Measurements from ENCODE around the gene MTMR12. TPM values are rescaled to one million over a fixed set of nuclear protein-coding genes. Genes with fewer than 3 reads are reported as not detected.
"Not testable (repeated sequence)": the region's sequence is repeated elsewhere in the genome, so short reads cannot be mapped to it uniquely, and the experiment has no call there.

MTMR12 gene
- total and polyA plus RNA-seq, 8 donors: 9.7 to 32.3 (median 20.8) TPM

DNA sequence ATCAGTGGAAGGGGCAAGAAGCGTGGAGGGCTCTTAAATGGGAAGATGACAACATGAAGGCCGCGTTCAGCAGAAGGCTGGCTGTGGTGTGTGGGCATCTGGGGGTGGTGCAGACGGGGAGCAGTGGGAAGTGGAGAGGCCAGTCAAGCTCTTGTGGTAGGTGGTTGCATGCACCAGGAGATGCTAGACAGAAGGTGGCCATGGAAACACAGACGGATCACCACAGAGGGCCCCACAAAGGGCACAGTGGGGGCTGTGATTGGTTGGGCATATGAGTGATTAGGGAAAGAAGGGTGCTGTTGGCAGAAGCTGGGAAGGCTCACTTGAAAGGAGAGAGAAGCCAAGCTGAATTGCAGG, 14.7 kb downstream of the MTMR12 start:
- DNase-seq (no peak), FAIRE-seq (no peak), ATAC-seq (no peak)
- H3K27me3 ChIP-seq: no peaks in the 10 kb centered on the region
- H3K9me3 ChIP-seq: no peaks in the 10 kb centered on the region
- H3K27ac ChIP-seq: peak overlapping the region in 1 of 4 donors; percentile 14
- WGBS, 2 donors: 84 to 85% methylated on average over 5 of the region's 5 CpGs
- peaks cover 0 to 1% (median 0%) of the 10 kb centered on the region in 3 donors for H3K36me3 ChIP-seq
- peaks cover 22 to 46% (median 26%) of the 10 kb centered on the region in 3 donors for H3K4me1 ChIP-seq
- no peak overlapping the region for H3K4me3 ChIP-seq
- intact Hi-C loops (cut with DNase I): no loop called here
- TF ChIP-seq, protein P1, sequence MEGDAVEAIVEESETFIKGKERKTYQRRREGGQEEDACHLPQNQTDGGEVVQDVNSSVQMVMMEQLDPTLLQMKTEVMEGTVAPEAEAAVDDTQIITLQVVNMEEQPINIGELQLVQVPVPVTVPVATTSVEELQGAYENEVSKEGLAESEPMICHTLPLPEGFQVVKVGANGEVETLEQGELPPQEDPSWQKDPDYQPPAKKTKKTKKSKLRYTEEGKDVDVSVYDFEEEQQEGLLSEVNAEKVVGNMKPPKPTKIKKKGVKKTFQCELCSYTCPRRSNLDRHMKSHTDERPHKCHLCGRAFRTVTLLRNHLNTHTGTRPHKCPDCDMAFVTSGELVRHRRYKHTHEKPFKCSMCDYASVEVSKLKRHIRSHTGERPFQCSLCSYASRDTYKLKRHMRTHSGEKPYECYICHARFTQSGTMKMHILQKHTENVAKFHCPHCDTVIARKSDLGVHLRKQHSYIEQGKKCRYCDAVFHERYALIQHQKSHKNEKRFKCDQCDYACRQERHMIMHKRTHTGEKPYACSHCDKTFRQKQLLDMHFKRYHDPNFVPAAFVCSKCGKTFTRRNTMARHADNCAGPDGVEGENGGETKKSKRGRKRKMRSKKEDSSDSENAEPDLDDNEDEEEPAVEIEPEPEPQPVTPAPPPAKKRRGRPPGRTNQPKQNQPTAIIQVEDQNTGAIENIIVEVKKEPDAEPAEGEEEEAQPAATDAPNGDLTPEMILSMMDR (IDR thresholded peaks at IDR 0.05): no peak

DNA sequence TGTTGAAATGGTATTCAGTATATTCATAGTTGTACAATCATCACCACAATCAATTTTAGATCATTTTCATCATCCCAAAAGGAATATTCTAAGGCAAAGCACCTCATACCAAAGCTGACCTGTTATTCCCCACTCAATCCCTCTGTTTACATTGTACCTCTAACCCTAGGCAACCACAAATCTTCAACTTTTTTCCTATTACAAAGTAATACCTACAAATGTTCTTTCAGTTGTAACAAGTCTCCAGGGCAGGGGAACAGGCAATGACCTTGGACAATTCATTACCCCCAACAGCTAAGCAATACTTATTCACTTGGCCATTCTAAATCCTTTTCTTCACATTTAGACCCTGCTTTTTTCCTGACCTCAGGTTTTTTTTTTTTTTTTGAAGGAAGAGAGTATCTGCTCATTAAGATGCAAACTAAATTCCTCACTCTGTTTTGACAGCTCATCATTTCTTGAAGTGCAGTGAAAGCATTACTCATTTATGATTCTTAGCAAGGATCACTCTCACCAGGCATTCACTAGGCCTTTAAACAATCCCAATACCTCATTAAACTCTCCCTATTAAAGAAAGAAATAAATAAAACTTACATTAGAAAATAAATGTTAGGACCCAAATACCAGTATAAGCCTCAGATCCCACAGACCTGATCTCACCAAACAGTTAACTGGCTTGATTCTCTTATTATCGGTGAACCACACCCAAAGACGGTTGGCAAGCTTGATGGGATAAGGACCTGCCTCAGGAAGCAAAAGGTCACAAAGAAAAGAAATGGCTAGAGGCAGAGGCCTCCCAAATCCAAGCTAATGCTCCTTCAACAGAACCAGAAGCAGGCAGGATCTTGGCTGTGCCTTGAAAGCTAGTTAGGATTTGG, 15.3 kb downstream of the MTMR12 start:
- no peaks in the 10 kb centered on the region for H3K9me3 ChIP-seq
- FAIRE-seq (no peak), ATAC-seq (no peak), DNase-seq (no peak)
- TF ChIP-seq, protein P1 (IDR thresholded peaks at IDR 0.05): no peak
- intact Hi-C loops (cut with DNase I): no loop called here
- no peak overlapping the region for H3K4me3 ChIP-seq
- H3K27me3 ChIP-seq: no peaks in the 10 kb centered on the region
- peaks cover 0 to 3% (median 0%) of the 10 kb centered on the region in 3 donors for H3K36me3 ChIP-seq
- H3K4me1 ChIP-seq: peaks cover 19 to 43% (median 22%) of the 10 kb centered on the region in 3 donors
- H3K27ac ChIP-seq: peak overlapping the region in 1 of 4 donors; percentile 14
- 19 to 21% methylated on average over 2 of the region's 2 CpGs for WGBS, 2 donors

DNA sequence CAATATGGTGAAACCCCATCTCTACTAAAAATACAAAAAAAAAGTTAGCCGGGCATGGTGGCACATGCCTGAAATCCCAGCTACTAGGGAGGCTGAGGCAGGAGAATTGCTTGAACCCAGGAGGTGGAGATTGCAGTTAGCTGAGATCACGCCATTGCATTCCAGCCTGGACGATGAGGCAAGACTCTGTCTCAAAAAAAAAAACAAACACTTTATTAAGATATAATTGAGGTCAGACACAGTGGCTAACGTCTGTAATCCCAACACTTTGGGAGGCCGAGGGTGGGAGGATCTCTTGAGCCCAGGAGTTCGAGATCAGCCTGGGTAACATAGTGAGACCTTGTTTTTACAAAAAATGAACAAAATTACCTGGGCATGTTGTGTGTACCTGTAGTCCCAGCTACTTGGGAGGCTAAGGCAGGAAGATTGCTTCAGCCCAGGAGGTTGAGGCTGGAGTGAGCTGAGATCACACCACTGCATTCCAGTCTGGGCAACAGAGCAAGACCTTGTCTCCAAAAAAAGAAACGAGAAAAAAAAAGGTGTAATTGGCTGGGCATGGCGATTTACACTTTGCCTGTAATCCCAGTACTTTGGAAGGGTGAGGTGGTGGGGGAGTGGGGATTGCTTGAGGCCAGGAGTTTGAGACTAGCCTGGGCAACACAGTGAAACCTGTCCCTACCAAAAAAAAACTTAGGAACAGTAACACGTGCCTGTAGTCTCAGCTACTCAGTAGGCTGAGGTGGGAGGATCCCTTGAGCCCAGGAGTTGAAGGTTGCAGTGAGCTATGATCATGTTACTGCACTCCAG, 16.6 kb downstream of the MTMR12 start:
- DNase-seq; FAIRE-seq; H3K4me3 ChIP-seq; H3K27ac ChIP-seq; ATAC-seq; H3K36me3 ChIP-seq; H3K9me3 ChIP-seq; intact Hi-C loops (cut with DNase I); H3K27me3 ChIP-seq: not testable (repeated sequence)
- 63 to 70% methylated on average over 9 of the region's 9 CpGs for WGBS, 2 donors
- peaks cover 8 to 32% (median 10%) of the 10 kb centered on the region in 3 donors for H3K4me1 ChIP-seq

DNA sequence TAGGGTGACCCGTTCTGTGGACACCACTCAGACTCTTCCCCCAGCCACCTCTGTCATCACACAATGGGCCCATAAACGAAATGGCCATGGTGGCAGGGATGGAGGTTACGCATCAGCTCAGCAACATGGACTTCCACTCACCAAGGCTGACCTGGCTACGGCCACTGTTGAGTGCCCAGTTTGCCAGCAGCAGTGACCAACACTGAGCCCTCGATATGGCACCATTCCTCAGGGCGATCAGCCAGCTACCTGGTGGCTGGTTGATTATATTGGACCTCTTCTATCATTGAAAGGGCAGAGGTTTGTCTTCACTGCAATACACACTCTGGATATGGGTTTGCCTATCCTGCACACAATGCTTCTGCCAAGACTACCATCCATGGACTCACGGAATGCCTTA, 21.1 kb downstream of the MTMR12 start:
- no peak for ATAC-seq
- intact Hi-C loops (cut with DNase I): no loop called here
- H3K27me3 ChIP-seq: no peaks in the 10 kb centered on the region
- no peak for FAIRE-seq
- TF ChIP-seq, protein P1 (IDR thresholded peaks at IDR 0.05): no peak
- no peak overlapping the region for H3K4me3 ChIP-seq
- H3K27ac ChIP-seq: no peak overlapping the region
- peaks cover 6 to 26% (median 8%) of the 10 kb centered on the region in 3 donors for H3K4me1 ChIP-seq
- 91 to 98% methylated on average over 7 of the region's 7 CpGs for WGBS, 2 donors
- peaks cover 0 to 3% (median 0%) of the 10 kb centered on the region in 3 donors for H3K36me3 ChIP-seq
- no peaks in the 10 kb centered on the region for H3K9me3 ChIP-seq
- DNase-seq: no peak

DNA sequence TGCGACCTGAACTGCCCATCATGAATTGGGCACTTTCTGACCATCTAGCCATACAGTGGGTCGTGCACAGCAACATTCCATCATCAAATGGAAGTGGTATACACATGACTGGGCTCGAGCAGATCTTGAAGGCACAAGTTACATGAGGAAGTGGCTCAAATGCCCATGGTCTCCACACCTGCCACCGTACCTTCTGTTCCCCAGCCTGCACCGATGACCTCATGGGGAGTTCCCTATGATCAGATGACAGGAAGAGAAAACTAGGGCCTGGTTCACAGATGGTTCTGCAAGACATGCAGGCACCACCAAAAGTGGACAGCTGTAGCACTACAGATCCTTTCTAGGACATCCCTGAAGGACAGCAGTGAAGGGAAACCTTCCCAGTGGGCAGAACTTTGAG, 21.8 kb downstream of the MTMR12 start:
- TF ChIP-seq, protein P1 (IDR thresholded peaks at IDR 0.05): no peak
- Histone ChIP-seq H3K4me3 (no peak overlapping the region), H3K4me1 (peaks cover 7 to 32% (median 13%) of the 10 kb centered on the region in 3 donors), H3K36me3 (peaks cover 0 to 3% (median 0%) of the 10 kb centered on the region in 3 donors), H3K27me3 (no peaks in the 10 kb centered on the region), H3K27ac (no peak overlapping the region), H3K9me3 (no peaks in the 10 kb centered on the region)
- DNase-seq: peak in 3 of 6 donors; percentile 35 to 44 (median 35)
- intact Hi-C loops (cut with DNase I): no loop called here
- ATAC-seq: peak in 3 of 4 donors; percentile 38 to 57 (median 48)
- FAIRE-seq: no peak
- WGBS, 2 donors: 79 to 81% methylated on average over 5 of the region's 5 CpGs

DNA sequence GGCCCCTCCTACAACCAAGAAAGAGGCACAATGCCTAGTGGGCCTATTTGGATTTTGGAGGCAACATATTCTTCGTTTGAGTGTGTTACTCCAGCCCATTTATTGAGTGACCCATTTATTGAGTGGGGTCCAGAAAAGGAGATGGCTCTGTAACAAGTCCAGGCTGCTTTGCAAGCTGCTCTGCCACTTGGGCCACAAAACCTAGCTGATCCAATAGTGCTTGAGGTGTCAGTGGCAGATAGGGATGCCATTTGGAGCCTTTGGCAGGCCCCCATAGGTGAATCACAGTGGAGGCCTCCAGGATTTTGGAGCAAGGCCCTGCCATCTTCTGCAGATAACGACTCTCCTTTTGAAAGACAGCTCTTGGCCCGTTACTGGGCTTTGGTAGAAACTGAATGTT, 22.2 kb downstream of the MTMR12 start:
- H3K9me3 ChIP-seq; intact Hi-C loops (cut with DNase I); H3K36me3 ChIP-seq; DNase-seq; H3K27ac ChIP-seq; ATAC-seq; H3K4me3 ChIP-seq; FAIRE-seq; H3K27me3 ChIP-seq: not testable (repeated sequence)
- peaks cover 11 to 33% (median 17%) of the 10 kb centered on the region in 3 donors for H3K4me1 ChIP-seq
- WGBS, 2 donors: 91 to 94% methylated on average over 3 of the region's 3 CpGs

DNA sequence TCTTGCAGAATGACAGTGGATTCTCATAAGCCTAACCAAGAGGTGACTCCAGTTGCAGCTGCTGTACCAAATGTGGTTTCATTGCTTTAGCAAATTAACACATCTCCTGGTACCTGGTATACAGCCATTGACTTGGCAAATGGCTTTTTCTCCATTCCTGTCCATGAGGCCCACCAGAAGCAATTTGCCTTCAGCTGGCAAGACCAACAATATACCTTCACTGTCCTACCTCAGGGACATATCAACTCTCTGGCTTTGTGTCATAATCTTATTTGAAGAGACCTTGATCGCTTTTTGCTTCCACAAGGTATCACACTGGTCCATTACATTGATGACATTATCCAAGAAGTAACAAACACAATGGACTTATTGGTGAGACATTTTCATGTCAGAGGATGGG, 22.8 kb downstream of the MTMR12 start:
- 99 to 100% methylated on average over 1 of the region's 1 CpG for WGBS, 2 donors
- H3K4me3 ChIP-seq; intact Hi-C loops (cut with DNase I); H3K36me3 ChIP-seq; H3K9me3 ChIP-seq; ATAC-seq; FAIRE-seq; DNase-seq; H3K27me3 ChIP-seq; H3K27ac ChIP-seq: not testable (repeated sequence)
- peaks cover 16 to 32% (median 21%) of the 10 kb centered on the region in 3 donors for H3K4me1 ChIP-seq

DNA sequence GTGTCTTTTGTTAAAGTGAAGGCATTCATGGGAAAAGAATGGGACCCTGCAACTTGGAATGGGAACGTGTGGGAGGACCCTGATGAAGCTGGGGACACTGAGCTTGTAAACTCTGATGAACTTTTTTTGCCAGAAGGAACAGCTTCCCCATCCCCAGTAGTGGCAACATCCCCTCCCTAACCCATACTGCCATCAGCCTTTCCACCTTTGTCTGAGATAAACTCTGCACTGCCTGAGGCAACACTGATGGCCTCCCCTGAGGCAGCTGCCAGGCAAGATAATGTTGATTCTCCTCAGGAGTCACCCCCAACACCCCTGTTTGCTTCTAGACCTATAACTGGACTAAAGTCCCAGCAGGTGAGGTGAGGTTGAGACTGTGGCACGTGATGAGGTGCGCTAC, 24.6 kb downstream of the MTMR12 start:
- WGBS, 2 donors: 87 to 90% methylated on average over 3 of the region's 3 CpGs
- intact Hi-C loops (cut with DNase I); H3K4me3 ChIP-seq; ATAC-seq; H3K9me3 ChIP-seq; H3K27ac ChIP-seq; H3K27me3 ChIP-seq; H3K36me3 ChIP-seq; DNase-seq; FAIRE-seq: not testable (repeated sequence)
- H3K4me1 ChIP-seq: peaks cover 28 to 43% (median 35%) of the 10 kb centered on the region in 3 donors
